Measurements from ENCODE around the gene MRPL23. TPM values are rescaled to one million over a fixed set of nuclear protein-coding genes. Genes with fewer than 3 reads are reported as not detected.

The MRPL23 gene
- total RNA-seq, 1 experiment from 2014 or later: 83.8 TPM

DNA sequence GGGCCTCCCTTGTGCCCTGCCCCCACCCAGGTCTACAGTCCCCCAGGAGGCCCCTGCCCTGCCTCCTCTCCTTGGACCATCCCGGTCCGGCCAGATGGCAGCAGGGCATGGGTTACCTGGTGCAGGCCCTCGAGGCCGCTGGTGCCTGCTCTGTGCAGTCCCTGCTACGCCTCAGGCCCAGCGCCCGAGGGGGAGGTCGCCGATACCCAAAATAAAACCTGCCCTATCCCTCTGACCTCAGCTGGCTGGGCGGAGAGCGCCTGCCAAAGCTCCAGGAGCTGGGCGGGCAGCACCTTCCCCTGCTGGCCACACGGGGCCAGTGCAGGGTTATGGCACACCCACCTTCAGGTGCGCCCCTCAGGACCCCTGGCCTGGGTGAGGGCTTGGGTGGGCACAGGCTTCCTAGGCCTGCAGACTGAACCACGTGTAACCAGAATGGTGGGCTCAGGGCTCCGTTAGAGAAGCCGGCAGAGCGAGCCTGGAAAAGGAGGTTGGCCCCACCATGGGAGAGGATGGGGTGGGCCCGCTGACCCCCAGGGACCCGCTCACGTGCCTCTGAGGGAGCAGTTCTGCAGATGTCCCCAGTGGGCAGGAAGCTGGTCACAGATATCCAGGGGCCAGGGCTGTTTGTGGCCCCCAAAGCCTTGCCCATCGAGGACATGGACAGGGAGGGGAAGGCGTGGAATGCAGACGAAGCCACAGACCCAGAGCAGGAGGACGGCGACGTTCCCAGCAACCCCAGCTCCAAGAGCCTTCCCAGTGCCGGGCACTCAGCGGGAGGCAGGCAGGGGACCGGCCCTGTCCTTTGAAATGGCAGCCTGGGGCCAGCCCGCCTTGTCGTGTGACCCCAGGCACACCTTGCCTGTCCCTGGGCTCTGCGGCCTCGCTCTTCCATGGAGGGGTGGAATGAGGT, 29.4 kb upstream of the MRPL23 start:
- ChIA-PET POLR2A (ENCODE audit: low non-redundant PET) (no interaction called here), CTCF (no interaction called here)
- no peaks in the 10 kb centered on the region for H3K27me3 ChIP-seq (replicated peaks; ENCODE audit: insufficient read depth, low read depth, low read length, poor library complexity)
- no peaks in the 10 kb centered on the region for H3K4me1 ChIP-seq (ENCODE audit: insufficient read depth, low read length, poor library complexity, severe bottlenecking)
- no peaks in the 10 kb centered on the region for H3K9me3 ChIP-seq (ENCODE audit: low read depth, low read length, poor library complexity, severe bottlenecking)
- H3K4me3 ChIP-seq (ENCODE audit: low read depth, low read length, poor library complexity, severe bottlenecking): no peak overlapping the region
- no peak for DNase-seq (ENCODE audit: low spot score)
- BruUV-seq (replicated peaks): no TSS peak
- no peaks in the 10 kb centered on the region for H3K36me3 ChIP-seq (ENCODE audit: insufficient read depth, low read length, poor library complexity, severe bottlenecking)
- TF ChIP-seq CTCF (conservative IDR thresholded peaks at IDR 0.05; ENCODE audit: low read depth, low read length) (0 out of 2 replicates have a peak, but pooled peaks have one; percentile 20), EZH2 (IDR thresholded peaks at IDR 0.05; ENCODE audit: borderline replicate concordance, low read depth, low read length, poor library complexity, severe bottlenecking) (no peak)
- intact Hi-C loops (cut with micrococcal nuclease; ENCODE audit: unreplicated experiment): no loop called here
- H3K27ac ChIP-seq (ENCODE audit: low read depth, low read length, poor library complexity, severe bottlenecking): no peak overlapping the region

GRCh38 chr11:1918436-1919315, 28.5 kb upstream of the MRPL23 start:
- DNase-seq (ENCODE audit: low spot score): no peak
- H3K4me3 ChIP-seq (ENCODE audit: low read depth, low read length, poor library complexity, severe bottlenecking): no peak overlapping the region
- no peak overlapping the region for H3K27ac ChIP-seq (ENCODE audit: low read depth, low read length, poor library complexity, severe bottlenecking)
- no TSS peak for BruUV-seq (replicated peaks)
- intact Hi-C loops (cut with micrococcal nuclease; ENCODE audit: unreplicated experiment): no loop called here
- no peaks in the 10 kb centered on the region for H3K27me3 ChIP-seq (replicated peaks; ENCODE audit: insufficient read depth, low read depth, low read length, poor library complexity)
- H3K9me3 ChIP-seq (ENCODE audit: low read depth, low read length, poor library complexity, severe bottlenecking): no peaks in the 10 kb centered on the region
- CTCF ChIA-PET: no interaction called here
- no peaks in the 10 kb centered on the region for H3K4me1 ChIP-seq (ENCODE audit: insufficient read depth, low read length, poor library complexity, severe bottlenecking)
- POLR2A ChIA-PET (ENCODE audit: low non-redundant PET): no interaction called here
- TF ChIP-seq CTCF (conservative IDR thresholded peaks at IDR 0.05; ENCODE audit: low read depth, low read length) (no peak), EZH2 (IDR thresholded peaks at IDR 0.05; ENCODE audit: borderline replicate concordance, low read depth, low read length, poor library complexity, severe bottlenecking) (no peak)
- H3K36me3 ChIP-seq (ENCODE audit: insufficient read depth, low read length, poor library complexity, severe bottlenecking): no peaks in the 10 kb centered on the region

DNA sequence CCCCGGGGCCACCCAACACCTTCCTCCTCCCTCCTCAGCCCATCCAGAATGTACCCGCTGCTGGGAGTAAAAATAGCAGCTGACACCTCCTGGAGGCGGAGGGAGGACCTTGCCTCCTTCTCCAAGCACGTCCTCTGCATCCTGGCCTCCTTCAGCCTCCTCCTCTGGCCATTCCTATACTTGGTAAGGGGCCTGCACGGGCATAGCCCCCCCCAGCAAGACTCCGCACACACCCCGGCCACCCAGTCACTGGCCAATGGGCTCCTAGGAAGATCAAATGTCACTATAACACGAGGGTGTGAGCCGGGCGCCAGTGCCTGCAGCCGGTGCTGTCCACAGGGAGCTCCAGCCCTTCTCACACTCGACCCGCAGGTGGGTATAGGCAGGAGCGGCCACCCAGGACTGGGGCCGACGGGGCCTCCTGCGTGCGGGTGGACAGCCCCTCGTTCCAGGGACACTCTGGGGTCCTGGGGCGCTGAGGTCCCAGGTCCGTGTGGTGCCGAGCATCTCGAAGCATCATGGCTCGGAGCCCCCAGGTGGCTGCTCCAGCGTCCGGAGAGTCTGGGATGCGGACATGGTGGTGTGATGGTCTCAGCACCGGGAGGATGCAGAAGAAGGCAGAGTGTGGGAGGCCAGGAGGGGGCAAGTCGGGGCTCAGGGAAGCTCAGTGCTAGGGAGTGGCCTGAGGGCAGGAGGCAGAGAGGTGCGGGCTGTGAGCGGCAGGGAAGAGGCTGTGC, 27.6 kb upstream of the MRPL23 start, which contains the start of gene TNNT3:
Gene TNNT3 (plus strand): TSS at position 313 of the 737 bp plus-strand sequence. CDS start 3,172 bp downstream, outside the sequence.
- no TSS peak for BruUV-seq (replicated peaks)
- no peaks in the 10 kb centered on the region for H3K27me3 ChIP-seq (replicated peaks; ENCODE audit: insufficient read depth, low read depth, low read length, poor library complexity)
- no peaks in the 10 kb centered on the region for H3K9me3 ChIP-seq (ENCODE audit: low read depth, low read length, poor library complexity, severe bottlenecking)
- ChIA-PET POLR2A (ENCODE audit: low non-redundant PET) (no interaction called here), CTCF (no interaction called here)
- no peaks in the 10 kb centered on the region for H3K36me3 ChIP-seq (ENCODE audit: insufficient read depth, low read length, poor library complexity, severe bottlenecking)
- TF ChIP-seq EZH2 (IDR thresholded peaks at IDR 0.05; ENCODE audit: borderline replicate concordance, low read depth, low read length, poor library complexity, severe bottlenecking) (no peak), CTCF (conservative IDR thresholded peaks at IDR 0.05; ENCODE audit: low read depth, low read length) (no peak)
- DNase-seq (ENCODE audit: low spot score): no peak
- intact Hi-C loops (cut with micrococcal nuclease; ENCODE audit: unreplicated experiment): loop anchor here (5.0 kb wide), 1 partner anchor 37 kb away; no protein-coding TSS in a partner anchor
- H3K27ac ChIP-seq (ENCODE audit: low read depth, low read length, poor library complexity, severe bottlenecking): no peak within 1 kb of the TSS
- no peak within 1 kb of the TSS for H3K4me3 ChIP-seq (ENCODE audit: low read depth, low read length, poor library complexity, severe bottlenecking)
- H3K4me1 ChIP-seq (ENCODE audit: insufficient read depth, low read length, poor library complexity, severe bottlenecking): no peaks in the 10 kb centered on the region
